Tibial nerve (tissue), 4 donors: ENCODE measurements around the gene GMCL2. TPM values are rescaled to one million over a fixed set of nuclear protein-coding genes. Genes with fewer than 3 reads are reported as not detected.

ENCODE experiments used
- DNase-seq, 2 donors: peaks; one replicate each; pipeline ENCODE4 v3.0.0-alpha.2; 2019; ENCODE audit warnings: low spot score in 2 of 2
- H3K27ac ChIP-seq, 4 donors: fragments of 200-600 bp; sonication (generic) in 3 of 4; one replicate each; pipeline ENCODE4 v1.5.1; 2017 to 2019; ENCODE audit warnings: mild to moderate bottlenecking in 1 of 4
- H3K27me3 ChIP-seq, 2 donors: fragments of 200-600 bp; sonication (generic) in 1 of 2; one replicate each; pipeline versions ENCODE4 v1.5.1 to v1.6.0; 2017 to 2019
- H3K36me3 ChIP-seq, 3 donors: fragments of 200-600 bp; sonication (generic); one replicate each; pipeline ENCODE4 v1.5.1; 2018 to 2019
- H3K4me1 ChIP-seq, 4 donors: fragments of 200-600 bp; sonication (generic) in 3 of 4; one replicate each; pipeline ENCODE4 v1.5.1; 2017 to 2019
- H3K4me3 ChIP-seq, 4 donors: fragments of 200-600 bp; sonication (generic) in 3 of 4; one replicate each; pipeline ENCODE4 v1.5.1; 2017 to 2019; ENCODE audit warnings: mild to moderate bottlenecking in 1 of 4, moderate library complexity in 1 of 4
- H3K9me3 ChIP-seq, 4 donors: fragments of 200-600 bp; sonication (generic) in 3 of 4; one replicate each; pipeline ENCODE4 v1.5.1; 2017 to 2019
- EP300 ChIP-seq, 2 donors: sonication (generic); formaldehyde crosslinking; IDR thresholded peaks; one replicate each; pipeline ENCODE4 v1.6.1; 2017; ENCODE audit warnings: antibody characterized with exemption in 2 of 2, mild to moderate bottlenecking in 1 of 2
- POLR2A ChIP-seq, 2 donors: fragments of 450-650 bp; IDR thresholded peaks; one replicate each; pipeline ENCODE4 v1.6.1; 2017; ENCODE audit warnings: antibody characterized with exemption in 2 of 2, mild to moderate bottlenecking in 2 of 2, moderate library complexity in 2 of 2
- WGBS, 2 donors: methylation state at CpG; one replicate each; pipeline ENCODE4 v1.1.5; 2018; 5-methylcytosine and 5-hydroxymethylcytosine counted together
- total RNA-seq, 4 donors: library from RNA; depleted of rRNA; stranded (reverse); fragments of >200 nt; gene quantifications; one replicate each; pipeline ENCODE4 v1.1.0, GENCODE V29; 2016
- TF ChIP-seq, protein P1 (sequence below), 5 experiments: fragments of 200-600 bp in 3 of 5; fragments of 450-650 bp in 2 of 5; sonication (generic) in 3 of 5; IDR thresholded peaks; one replicate each; pipeline ENCODE4 v1.5.1; 2016 to 2019; ENCODE audit warnings: antibody characterized with exemption in 5 of 5, mild to moderate bottlenecking in 3 of 5, moderate library complexity in 2 of 5

Gene GMCL2
- total RNA-seq, 4 donors from 2014 or later = not detected

DNA sequence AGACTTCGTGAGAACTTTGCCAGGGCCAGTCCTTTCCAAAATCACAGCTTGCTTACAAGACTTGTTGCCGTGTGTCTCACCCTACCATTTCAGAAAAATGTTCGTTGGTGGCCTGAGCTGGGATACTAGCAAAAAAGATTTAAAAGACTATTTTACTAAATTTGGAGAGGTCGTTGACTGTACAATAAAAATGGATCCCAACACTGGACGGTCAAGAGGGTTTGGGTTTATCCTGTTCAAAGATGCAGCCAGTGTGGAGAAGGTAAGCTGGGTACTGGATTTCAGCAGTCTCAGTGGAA lies 18.5 kb upstream of the GMCL2 start:
- peaks cover 0 to 41% (median 36%) of the 10 kb centered on the region in 3 donors for H3K36me3 ChIP-seq
- no peaks in the 10 kb centered on the region for H3K9me3 ChIP-seq
- no peak for DNase-seq
- TF ChIP-seq EP300 (IDR thresholded peaks at IDR 0.05) (no peak), POLR2A (IDR thresholded peaks at IDR 0.05) (no peak)
- TF ChIP-seq, protein P1, sequence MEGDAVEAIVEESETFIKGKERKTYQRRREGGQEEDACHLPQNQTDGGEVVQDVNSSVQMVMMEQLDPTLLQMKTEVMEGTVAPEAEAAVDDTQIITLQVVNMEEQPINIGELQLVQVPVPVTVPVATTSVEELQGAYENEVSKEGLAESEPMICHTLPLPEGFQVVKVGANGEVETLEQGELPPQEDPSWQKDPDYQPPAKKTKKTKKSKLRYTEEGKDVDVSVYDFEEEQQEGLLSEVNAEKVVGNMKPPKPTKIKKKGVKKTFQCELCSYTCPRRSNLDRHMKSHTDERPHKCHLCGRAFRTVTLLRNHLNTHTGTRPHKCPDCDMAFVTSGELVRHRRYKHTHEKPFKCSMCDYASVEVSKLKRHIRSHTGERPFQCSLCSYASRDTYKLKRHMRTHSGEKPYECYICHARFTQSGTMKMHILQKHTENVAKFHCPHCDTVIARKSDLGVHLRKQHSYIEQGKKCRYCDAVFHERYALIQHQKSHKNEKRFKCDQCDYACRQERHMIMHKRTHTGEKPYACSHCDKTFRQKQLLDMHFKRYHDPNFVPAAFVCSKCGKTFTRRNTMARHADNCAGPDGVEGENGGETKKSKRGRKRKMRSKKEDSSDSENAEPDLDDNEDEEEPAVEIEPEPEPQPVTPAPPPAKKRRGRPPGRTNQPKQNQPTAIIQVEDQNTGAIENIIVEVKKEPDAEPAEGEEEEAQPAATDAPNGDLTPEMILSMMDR (IDR thresholded peaks at IDR 0.05) = no peak
- H3K4me3 ChIP-seq = peak overlapping the region; percentile 81 to 99 (median 92)
- peaks cover 0 to 39% (median 20%) of the 10 kb centered on the region in 4 donors for H3K4me1 ChIP-seq
- WGBS, 2 donors = 1 to 3% methylated on average over 5 of the region's 5 CpGs
- H3K27ac ChIP-seq = peak overlapping the region in 3 of 4 donors; percentile 85 to 95 (median 91)
- H3K27me3 ChIP-seq = no peaks in the 10 kb centered on the region

GRCh38 chr5:178204935-178205748 lies 18.0 kb upstream of the GMCL2 start:
- 0 to 1% methylated on average over 34 to 55 of the region's 90 CpGs for WGBS, 2 donors
- peak overlapping the region; percentile 25 to 95 (median 88) for H3K27ac ChIP-seq
- peak; percentile 44 to 70 for DNase-seq
- no peaks in the 10 kb centered on the region for H3K27me3 ChIP-seq
- peaks cover 0 to 39% (median 20%) of the 10 kb centered on the region in 4 donors for H3K4me1 ChIP-seq
- H3K36me3 ChIP-seq = peaks cover 0 to 36% (median 32%) of the 10 kb centered on the region in 3 donors
- peak; percentile 40 to 49 for TF ChIP-seq POLR2A (IDR thresholded peaks at IDR 0.05)
- peak in 1 of 2 donors; percentile 27 for TF ChIP-seq EP300 (IDR thresholded peaks at IDR 0.05)
- TF ChIP-seq, protein P1 (IDR thresholded peaks at IDR 0.05) = peak in 1 of 5 experiments; percentile 15
- peak overlapping the region; percentile 81 to 99 (median 92) for H3K4me3 ChIP-seq
- no peaks in the 10 kb centered on the region for H3K9me3 ChIP-seq

- WGBS, 2 donors = 1% methylated on average over 32 to 55 of the region's 96 CpGs
- Histone ChIP-seq H3K4me1 (peaks cover 0 to 39% (median 20%) of the 10 kb centered on the region in 4 donors), H3K4me3 (peak within 1 kb of the TSS; percentile 81 to 99 (median 92)), H3K9me3 (no peaks in the 10 kb centered on the region), H3K36me3 (peaks cover 0 to 28% (median 24%) of the 10 kb centered on the region in 3 donors), H3K27ac (peak within 1 kb of the TSS; percentile 25 to 95 (median 88)), H3K27me3 (no peaks in the 10 kb centered on the region)
- DNase-seq = peak; percentile 95 to 96
- TF ChIP-seq, protein P1 (IDR thresholded peaks at IDR 0.05) = peak in 2 of 5 experiments; percentile 33 to 55
- TF ChIP-seq POLR2A (IDR thresholded peaks at IDR 0.05) (peak; percentile 97 to 98), EP300 (IDR thresholded peaks at IDR 0.05) (peak; percentile 49 to 100)
Measured at GRCh38 chr5:178204182-178204934, 17.2 kb upstream of the GMCL2 start, which contains the start of gene HNRNPAB. Gene HNRNPAB (plus strand): TSS chr5:178204533. CDS start chr5:178204838, 305 bp downstream.

GRCh38 chr5:178203670-178204181 lies 16.6 kb upstream of the GMCL2 start:
- DNase-seq = no peak
- WGBS, 2 donors = 34% methylated on average over 29 to 30 of the region's 30 CpGs

DNA sequence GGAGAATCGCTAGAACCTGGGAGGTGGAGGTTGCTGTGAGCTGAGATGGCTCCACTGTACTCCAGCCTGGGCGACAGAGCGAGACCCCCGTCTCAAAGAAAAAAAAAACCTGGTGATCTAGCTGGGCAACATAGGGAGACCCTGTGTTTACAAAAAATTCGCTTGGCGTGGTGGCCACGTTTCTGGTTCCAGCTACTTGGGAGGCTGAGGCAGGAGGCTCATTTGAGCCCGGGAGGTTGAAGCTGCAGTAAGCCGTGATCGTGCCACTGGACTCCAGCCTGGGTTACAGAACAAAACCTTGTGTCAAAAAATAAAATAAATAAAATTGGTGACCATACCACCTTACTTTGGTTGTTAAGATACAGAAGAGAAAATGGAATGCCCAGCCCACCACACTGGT lies 15.4 kb upstream of the GMCL2 start:
- Histone ChIP-seq H3K27ac (no peak overlapping the region), H3K36me3 (peaks cover 0 to 10% (median 10%) of the 10 kb centered on the region in 3 donors), H3K4me3 (no peak overlapping the region), H3K27me3 (no peaks in the 10 kb centered on the region), H3K4me1 (peaks cover 0 to 26% (median 20%) of the 10 kb centered on the region in 4 donors), H3K9me3 (no peaks in the 10 kb centered on the region)
- TF ChIP-seq, protein P1 (IDR thresholded peaks at IDR 0.05) = no peak
- no peak for TF ChIP-seq POLR2A (IDR thresholded peaks at IDR 0.05)
- no peak for TF ChIP-seq EP300 (IDR thresholded peaks at IDR 0.05)
- 95 to 96% methylated on average over 10 of the region's 10 CpGs for WGBS, 2 donors
- no peak for DNase-seq

More at GRCh38 chr5:178203670-178204181, 16.6 kb upstream of the GMCL2 start:
- Histone ChIP-seq H3K4me3 (peak overlapping the region; percentile 81 to 99 (median 92)), H3K9me3 (no peaks in the 10 kb centered on the region), H3K27me3 (no peaks in the 10 kb centered on the region), H3K4me1 (peaks cover 0 to 38% (median 20%) of the 10 kb centered on the region in 4 donors), H3K27ac (peak overlapping the region in 3 of 4 donors; percentile 85 to 95 (median 91)), H3K36me3 (peaks cover 0 to 21% (median 18%) of the 10 kb centered on the region in 3 donors)
- TF ChIP-seq POLR2A (IDR thresholded peaks at IDR 0.05) = no peak
